Fibroblast of villous mesenchyme (primary cell): ENCODE measurements around the gene HOXA7. TPM values are rescaled to one million over a fixed set of nuclear protein-coding genes. Genes with fewer than 3 reads are reported as not detected.

Experiments
- DNase-seq: peaks from one replicate; pipeline ENCODE4 v3.0.0-alpha.2; 2010; ENCODE audit warnings: low read depth
- H3K4me3 ChIP-seq: 2 replicates; pipeline ENCODE4 v1.5.1; 2011; ENCODE audit warnings: low read depth, mild to moderate bottlenecking, low read length
- total RNA-seq: library from RNA; depleted of rRNA; stranded (reverse); fragments of >200 nt; gene quantifications from 2 replicates; pipeline ENCODE4 v1.2.3, GENCODE V29; 2012
- TF ChIP-seq, protein P1 (sequence below): IDR thresholded peaks from 2 replicates; pipeline ENCODE4 v1.5.1; 2012; ENCODE audit warnings: low read depth, mild to moderate bottlenecking, low read length; ENCODE audit not compliant: insufficient read depth

HOXA7 gene
- total RNA-seq, 1 donor = 2.2 TPM

DNA sequence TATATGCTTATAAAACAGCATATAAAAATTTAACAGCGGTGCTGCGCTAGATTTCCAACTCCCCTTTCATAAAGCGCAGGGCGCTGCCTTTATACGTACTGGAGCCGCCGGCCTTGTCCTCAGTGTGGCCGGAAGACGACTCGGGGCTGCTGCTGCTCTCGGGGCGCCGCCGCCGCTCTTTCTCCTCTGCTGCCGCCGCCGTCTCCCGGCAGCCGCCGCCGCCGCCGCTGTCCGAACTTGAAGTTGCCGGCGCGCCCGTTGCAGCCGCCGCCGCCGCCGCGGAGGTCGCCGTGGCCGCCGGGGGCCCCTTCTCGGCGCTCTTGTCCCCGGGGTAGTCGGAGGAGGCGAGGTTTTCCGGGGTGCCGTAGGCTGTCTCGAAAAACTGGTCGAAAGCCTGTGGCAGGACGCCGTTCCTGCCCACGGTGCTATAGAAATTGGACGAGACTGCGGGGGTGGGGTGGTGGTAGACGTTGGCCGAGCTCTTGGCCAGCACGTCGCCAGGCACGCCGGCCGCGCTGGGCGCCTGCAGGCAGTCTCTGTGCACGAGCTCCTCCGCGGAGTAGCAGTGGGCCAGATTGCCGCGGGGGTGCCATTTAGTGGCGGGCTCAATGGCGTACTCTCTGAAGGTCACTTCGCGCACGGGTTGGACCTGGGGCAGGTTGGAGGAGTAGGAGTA is 28.0 kb upstream of the HOXA7 start:
- TF ChIP-seq, protein P1, sequence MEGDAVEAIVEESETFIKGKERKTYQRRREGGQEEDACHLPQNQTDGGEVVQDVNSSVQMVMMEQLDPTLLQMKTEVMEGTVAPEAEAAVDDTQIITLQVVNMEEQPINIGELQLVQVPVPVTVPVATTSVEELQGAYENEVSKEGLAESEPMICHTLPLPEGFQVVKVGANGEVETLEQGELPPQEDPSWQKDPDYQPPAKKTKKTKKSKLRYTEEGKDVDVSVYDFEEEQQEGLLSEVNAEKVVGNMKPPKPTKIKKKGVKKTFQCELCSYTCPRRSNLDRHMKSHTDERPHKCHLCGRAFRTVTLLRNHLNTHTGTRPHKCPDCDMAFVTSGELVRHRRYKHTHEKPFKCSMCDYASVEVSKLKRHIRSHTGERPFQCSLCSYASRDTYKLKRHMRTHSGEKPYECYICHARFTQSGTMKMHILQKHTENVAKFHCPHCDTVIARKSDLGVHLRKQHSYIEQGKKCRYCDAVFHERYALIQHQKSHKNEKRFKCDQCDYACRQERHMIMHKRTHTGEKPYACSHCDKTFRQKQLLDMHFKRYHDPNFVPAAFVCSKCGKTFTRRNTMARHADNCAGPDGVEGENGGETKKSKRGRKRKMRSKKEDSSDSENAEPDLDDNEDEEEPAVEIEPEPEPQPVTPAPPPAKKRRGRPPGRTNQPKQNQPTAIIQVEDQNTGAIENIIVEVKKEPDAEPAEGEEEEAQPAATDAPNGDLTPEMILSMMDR = no peak
- peak; percentile 43 for DNase-seq
- H3K4me3 ChIP-seq = peak overlapping the region; percentile 67

DNA sequence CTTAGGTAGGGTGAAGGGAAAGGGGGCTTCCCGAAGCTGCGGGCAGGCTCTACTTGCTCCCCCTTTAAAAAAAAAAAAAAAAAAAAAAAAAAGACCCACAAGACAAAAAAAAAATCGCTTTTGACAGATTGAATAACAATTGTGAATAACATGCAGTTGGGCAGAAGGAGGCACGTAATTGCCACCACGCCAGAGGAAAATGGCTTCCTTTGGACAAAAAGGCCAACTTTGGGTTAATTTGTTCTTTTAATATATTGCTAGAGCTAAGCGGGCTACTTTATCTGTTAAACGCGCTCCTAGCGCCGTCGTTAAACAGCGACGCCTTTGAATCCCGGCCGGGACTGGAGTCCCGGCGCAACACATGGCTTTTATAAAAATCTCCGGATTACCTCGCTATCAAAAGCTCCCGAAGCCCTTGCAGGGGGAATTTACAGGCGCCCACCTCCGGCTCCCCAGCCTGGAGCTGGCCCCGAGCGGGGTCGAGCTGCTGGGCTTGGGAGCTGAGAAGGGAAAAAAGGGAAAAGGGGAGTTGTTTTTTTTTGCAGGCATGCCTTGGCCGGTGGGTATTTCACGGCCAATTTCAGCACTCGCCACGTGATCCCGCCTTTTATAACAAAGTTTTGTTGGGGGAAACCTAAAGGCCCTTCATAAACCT is 27.3 kb upstream of the HOXA7 start:
- peak overlapping the region; percentile 67 for H3K4me3 ChIP-seq
- TF ChIP-seq, protein P1 = no peak
- peak; percentile 36 for DNase-seq

DNA sequence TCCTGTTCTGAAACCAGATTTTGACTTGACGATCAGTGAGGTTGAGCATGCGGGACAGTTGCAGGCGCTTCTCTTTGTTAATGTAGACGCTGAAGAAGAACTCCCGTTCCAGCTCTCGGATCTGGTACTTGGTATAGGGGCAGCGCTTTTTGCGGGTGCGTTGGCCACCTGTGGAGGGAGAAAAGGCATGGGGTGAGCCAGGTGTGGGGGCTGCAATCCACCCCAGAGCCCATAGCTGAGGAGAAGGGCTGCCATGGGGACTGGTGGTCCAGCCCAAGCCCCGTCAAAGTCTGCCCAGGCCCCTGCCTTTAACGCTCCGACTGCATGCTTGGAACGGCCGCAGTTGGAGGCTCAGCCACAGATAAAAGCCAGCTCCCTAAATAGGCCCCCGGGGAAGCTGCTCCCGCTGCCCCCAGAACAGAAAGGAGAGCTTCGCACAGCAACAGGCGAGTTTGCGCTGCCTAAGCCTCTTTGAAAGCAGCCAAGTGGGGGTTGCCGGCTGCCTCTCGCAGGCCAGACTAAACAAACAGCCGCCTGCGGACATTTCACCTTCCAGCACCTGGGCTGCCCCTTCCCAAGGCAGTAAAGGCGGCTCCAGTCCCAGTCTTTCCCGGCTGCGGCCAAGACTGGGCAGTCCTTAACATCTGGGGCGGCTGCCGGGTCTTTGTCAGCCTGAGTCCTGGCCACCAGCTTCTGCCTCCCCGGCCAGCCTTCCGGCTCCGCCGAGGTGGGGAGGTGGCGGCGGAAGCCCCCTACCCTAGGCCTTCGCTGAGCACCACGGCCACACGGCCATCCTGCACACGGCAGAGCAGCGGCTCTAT is 26.6 kb upstream of the HOXA7 start:
- H3K4me3 ChIP-seq = peak overlapping the region; percentile 67
- TF ChIP-seq, protein P1 = no peak
- DNase-seq = peak; percentile 58

DNA sequence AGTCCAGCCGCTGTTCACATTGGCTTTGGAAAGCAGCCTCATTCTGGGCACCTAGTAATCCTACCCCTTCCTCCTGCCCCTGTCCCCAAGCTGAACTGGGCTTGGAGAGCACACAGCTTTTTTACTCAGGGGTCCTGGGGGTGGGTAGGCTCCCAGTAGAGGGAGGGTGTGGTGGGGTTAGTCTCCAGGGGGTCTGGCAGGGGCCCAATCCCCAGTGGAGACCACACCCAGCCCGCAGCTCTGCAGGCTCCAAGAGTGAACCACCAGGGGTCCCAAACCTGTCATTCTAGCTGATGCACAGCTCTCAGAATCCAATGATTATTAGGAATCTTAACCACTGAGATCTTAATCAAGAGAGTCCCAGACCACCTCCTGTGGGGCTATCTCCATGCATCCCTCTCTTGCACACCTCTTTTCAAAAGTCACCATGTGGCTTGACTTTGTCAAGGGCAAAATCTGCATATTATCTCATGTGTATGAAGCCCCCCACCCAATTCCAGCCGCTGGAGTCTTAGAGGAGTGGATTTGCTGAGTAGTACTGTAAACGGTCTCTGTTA is 25.9 kb upstream of the HOXA7 start:
- peak; percentile 26 for DNase-seq
- TF ChIP-seq, protein P1 = peak; percentile 20
- peak overlapping the region; percentile 67 for H3K4me3 ChIP-seq

DNA sequence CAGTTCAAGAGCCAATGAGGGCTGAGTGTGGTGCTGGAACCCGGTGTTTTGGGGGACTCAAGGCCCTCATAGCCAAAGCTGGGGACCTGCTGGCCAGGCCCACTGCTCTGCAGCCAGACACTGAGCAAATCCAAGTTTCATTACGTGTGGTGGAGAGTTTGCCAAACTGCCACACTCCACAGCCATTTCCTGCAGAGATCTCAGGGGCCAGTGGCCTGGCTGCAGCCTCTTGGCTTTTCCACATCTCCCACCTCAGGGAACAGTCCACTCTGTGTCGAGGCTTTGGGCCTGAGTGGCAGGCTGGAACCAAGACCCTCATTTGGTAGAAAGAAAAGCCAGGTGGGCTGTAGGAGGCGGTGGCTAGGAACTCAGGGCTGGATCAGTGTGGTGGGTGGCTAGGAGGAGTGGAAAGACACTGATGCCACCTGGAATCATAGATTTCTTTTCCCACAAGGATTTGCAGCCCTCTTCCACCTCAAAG is 25.4 kb upstream of the HOXA7 start:
- DNase-seq = peak; percentile 51
- TF ChIP-seq, protein P1 = no peak
- H3K4me3 ChIP-seq = peak overlapping the region; percentile 67
